HG02610 (cell line): Measurements from ENCODE around the gene PLCB2.

Source experiments
- ATAC-seq: cut with Tn5 transposase; IDR thresholded peaks from one replicate; pipeline ENCODE4 v1.9.1; 2021; ENCODE audit warnings: mild to moderate bottlenecking, moderate library complexity; ENCODE audit not compliant: unreplicated experiment

Gene PLCB2

DNA sequence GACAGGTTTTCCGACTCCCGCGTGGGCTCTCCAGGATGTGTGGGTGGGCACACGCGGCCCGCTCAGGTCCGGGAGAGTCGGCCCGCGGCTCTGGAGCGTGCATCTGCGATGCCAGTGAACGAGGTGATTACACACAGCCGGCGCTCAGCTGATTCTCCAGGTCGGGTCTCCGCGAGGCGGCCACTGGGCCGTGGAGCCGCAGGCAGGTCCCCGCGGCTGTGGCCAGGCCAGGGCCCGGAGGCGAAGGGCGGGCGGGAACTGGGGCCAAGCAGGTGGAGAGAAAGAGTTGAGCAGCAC lies 55.6 kb downstream of the PLCB2 start:
- no peak for ATAC-seq

DNA sequence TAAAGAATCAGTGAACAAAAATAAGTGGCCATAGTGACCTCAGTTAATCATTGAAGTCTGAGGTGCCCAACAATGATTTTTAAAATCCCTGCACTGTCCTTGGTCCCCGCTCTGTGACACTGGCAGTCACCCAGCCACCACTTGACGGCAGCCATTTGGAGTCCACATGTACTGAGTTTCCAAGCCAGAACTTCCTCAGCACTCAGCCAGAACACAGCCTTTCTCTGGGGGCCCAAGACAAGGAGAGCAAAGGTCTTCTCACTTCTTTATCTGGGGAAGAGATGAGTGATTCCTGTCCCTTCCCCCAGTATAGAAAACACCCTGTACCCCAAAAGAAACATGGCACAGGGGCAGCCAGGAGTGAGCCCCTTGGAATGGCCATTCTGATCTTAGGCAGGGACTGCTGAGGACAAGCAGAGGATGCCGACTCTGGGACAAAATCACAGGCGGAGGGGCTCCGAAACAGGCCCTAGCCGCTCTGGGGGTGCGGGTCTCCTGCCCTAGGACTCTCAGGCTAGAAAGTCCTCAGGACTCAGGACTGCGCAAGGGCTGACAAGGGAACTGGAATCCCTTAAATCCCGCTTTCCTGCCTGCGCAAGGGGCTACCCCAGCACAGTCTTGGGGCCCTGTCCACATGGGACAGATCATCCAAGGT lies 56.1 kb downstream of the PLCB2 start:
- no peak for ATAC-seq

DNA sequence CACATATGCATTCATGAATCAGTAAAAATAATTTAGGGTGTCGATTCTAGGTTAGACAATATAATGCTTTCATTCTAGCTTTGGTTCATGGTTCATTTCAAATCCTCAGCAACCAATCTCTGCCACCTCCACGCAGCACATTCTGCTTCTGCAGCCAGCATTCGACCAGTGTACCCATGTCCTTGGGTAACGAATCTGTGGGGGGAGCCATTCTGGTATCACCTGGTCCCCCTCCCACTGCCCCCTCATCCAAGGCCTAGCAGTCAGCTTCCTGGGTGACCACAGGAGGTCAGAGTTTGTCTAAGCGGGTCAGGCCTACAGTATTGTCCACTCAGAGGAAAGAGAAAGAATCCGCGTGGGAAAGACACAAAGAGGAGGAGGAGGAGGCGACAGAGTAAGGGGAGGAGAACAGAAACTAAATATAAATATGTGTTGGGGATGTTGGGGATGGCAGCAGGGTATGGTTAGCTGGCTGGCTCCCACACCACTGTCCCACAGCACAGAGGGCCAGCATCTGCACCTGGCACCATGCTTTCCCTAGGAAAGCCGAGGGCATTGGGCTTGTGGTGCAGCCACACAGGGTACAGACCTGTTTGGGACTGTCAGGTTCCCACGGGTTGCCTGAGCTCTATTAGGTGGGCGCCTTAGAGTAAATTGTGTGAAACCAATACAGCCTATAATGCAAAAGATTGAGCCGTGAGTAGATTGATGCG lies 56.8 kb downstream of the PLCB2 start:
- ATAC-seq = no peak

- no peak for ATAC-seq
Measured at GRCh38 chr15:40250304-40250656, 57.5 kb downstream of the PLCB2 start.

GRCh38 chr15:40249477-40250303 lies 58.0 kb downstream of the PLCB2 start:
- no peak for ATAC-seq

- ATAC-seq = no peak
Measured at GRCh38 chr15:40248006-40248783, 59.5 kb downstream of the PLCB2 start.

DNA sequence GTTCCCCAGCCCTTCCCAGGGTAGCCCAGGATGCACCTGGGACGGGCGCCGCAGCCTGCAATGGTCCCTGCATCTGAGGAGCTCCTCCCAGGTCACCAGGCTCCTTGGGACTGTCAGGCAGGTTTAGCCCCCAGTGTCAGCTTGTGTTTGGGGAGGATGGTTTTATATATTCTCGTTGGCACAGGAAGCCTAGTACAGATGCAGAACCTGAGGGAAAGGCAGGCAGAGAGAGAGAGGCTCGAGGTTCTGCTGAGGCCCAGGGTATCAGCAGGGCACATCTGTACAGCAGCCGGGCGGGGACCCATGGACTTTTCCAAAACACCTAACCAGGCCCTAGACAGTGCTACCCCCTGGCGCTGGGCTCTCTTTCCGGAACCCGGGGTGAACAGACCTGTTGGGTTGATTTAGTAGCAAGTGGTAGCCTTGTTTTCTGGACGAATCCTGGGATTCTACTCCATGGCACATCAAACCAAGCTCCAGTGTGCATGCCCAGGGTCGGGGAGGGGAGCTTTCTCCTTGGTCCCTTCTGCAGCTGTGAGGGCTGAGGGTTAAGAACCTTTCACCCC lies 60.2 kb downstream of the PLCB2 start:
- ATAC-seq = no peak

DNA sequence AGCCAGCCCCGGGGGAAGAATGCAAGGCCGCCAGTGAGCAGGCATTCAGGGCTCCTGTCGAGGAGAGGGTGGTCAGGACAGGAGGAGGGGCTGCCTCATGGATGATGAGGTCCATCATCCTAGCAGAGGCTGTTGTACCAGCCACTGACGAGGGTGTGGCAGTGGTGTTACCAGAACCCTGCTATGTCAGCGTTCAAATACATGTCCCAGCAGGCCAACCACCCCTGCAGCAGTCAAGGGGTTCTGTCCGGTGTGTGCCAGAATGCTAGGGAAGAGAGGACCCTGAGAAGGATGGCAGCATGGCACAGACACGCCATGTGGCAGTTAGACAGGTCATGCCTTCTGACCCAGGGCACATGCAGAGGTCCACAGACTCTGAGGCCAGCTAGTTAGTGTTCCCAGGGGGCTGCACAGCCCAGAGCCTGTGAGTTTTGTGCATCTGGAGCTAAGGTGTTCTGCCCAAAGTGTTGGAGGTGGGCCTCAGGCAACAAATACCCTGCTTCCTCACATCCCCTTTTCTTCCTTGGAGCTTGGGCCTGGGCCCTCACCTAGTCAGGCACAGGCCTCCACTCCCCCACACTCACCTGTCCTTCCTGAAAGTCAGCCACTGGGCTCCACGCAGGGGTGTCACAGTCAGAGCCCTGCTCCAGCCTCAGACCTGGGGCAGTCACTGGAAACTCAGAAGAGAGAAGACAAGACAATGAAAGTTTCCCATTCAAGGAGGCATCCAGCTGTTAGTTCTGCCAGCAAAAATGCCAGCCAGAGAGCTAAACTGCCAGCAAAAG lies 61.0 kb downstream of the PLCB2 start:
- no peak for ATAC-seq

DNA sequence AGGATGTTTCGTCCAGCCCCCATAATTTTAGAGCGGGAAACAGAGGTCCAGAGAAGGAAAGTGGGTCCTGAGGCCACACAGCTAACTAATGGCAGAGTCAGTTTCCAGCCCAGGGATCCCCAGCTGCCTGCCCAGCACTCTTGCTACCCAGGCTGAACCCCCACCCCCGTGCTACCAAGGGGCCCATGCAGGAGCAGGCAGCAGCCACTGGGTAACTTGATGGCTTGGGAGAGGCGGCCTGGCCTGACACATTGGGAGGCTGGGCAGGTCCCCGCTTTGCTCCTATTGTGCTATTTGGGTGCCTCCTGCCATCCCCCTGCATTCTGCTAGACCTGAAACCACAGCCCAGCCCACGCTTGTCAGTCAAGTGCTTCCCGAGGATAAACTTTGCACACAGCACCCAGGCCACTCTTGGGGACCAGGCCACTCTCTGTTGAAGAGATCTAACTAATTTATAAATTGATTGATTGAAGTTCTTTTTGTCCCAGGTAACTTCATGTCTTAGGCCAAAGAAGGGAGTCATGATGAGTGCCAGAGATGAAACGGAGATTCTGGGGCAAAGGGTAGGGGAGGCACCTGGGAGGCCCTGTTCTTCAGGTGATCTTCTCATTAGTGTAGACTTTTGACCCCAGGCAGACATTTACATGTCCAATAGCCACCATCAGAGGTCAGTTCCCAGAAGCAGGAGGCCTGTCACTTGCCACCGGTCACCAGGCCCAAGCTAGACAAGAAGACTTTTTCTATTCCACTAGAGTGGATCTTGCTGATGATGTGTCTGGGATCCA lies 61.9 kb downstream of the PLCB2 start:
- ATAC-seq = no peak

GRCh38 chr15:40244961-40245523 lies 62.7 kb downstream of the PLCB2 start:
- no peak for ATAC-seq

DNA sequence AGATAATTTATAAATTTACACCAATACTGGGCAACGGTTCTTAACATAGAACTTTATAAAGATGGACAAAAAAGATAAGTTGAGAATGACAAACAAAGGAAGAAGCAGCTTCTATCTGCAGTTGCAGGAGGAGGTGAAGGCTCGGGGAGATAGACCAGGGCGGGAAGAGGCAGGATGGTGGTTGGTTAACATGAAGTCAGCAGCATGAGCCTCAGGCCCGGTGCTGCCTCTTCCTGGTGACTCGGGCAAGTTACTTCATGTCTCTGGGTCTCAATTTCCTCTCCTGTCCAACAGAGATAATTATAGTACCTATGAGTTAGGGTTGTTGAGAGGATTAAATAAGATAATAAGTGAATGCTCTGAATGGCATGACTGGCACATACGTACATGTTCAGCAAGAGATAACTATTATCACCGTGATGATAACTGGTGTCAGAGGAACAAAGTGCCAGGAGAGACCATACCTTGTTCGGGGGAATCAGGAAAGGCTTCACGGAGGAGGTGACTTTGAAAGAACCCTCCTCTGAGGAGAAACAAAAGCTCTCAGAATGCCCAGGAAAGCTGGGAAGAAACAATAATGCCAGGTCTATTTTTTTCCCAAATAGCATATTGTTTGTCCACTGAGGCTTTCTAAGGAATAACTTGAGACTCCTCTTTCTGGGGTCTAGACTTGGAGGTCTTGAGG lies 64.5 kb downstream of the PLCB2 start:
- no peak for ATAC-seq

DNA sequence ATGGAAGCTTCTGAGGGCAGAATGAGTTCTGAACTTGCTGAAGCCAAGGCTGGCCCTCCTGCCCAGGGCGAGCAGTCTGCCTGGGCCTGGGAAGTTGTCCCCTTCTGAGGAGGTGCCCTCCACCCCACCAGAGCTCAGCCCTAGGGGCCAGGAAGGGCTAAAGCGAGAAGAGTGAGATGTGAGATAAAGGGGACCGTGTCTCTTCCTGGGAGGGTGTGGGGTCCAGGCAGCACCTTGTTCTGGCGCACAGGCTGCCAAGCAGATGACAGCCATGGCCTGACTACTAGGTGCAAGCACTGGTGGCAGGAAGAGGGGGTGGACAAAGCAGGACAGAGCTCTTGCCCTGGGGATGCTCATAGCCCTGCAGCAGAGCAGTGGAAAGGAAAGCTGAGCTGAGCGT lies 65.1 kb downstream of the PLCB2 start:
- no peak for ATAC-seq

GRCh38 chr15:40242213-40242599 lies 65.5 kb downstream of the PLCB2 start:
- ATAC-seq = no peak

DNA sequence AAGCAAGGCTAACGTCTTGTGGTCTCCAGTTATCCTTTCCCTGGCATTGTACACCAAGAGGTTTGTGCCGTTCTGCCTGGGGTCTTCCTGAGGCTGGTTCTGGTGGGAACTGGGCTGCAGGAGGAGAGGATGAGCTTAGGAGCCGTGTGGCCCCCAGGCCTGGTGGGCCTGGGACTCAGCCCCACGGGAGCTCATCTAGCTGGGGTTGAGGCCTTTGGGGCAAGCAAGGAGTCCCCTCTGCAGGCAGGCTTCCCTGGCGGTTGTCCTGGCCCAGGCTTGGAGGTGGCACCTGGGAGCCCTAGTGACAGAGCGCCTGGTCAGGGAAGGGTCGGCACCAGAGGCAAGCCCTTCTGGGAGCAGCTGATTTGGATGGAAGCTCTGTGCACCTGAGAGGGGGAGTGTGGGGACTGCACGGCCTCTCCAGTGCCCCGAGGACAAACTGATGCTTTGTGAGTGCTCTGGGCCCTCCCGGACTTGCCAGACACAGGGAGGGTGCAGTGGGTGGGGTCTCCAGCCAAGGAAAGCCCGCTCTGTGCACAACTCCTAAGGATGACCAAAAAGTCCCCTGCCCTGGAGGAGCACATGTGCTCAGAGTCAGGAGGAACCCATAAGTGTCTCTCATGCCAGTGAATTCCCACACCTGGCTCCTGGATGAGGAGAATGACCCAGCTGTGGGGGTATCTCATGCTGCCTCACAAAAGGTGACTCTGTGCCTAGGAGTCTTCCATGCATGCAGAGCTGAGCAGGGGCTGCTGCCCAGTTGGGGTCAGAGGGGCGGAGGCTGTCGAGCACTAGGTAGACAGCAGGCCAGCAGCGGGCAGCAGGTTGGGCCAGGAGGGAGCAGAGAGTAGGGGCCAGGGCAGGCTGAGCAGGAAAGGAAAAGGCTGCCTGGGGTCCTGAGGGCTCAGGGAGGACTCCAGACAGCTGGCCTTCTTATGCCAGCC lies 66.2 kb downstream of the PLCB2 start:
- no peak for ATAC-seq

- ATAC-seq = no peak
Measured at GRCh38 chr15:40240619-40241221, 67.0 kb downstream of the PLCB2 start.

DNA sequence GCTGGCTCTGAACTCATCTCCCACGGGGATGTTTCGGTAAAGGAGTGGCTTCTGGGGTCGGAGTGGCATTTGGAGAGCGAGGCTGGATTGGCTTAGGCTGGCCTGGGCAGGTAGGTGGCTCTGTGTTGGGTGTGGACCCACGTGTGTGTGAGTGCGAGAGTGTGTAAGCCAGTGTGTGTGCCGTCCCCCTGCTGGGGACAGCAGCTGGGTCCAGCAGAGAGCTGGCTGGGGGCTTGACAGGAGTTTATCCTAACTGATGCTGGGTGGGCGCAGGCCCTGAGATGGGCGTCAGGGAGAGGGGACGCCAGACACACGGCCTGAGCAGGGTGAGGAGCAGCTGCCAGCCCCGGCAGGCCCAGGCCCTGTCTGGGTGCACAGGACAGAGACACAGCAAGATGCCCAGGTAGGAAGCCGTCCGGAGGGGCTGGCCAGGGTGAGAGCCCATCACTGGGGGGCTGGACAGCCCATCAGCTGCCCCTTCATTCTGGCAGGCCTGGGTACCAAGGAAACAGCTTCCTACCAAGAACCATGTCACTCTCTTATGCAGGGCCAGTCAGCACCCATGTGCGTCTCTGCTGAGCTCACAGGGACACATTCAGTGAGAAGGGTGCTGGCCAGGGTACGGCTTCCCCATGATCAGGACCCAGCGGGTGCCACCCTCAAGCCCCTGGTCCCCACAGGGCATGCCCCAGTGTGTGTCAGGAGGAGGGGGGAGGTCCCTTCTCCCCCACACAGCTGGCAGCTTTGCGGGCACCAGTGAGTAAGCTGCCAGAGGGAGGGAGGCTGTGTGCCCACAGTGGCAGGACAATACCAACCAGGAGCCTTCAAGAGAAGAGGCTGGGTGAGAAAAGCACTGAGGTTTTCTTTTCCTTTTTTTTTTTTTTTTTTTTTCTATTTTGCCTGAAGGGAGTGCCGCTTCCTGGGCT lies 67.8 kb downstream of the PLCB2 start:
- ATAC-seq = no peak
